Measurements from ENCODE around the gene ISG20L2. TPM values are rescaled to one million over a fixed set of nuclear protein-coding genes. Genes with fewer than 3 reads are reported as not detected.

Gene ISG20L2, protein sequence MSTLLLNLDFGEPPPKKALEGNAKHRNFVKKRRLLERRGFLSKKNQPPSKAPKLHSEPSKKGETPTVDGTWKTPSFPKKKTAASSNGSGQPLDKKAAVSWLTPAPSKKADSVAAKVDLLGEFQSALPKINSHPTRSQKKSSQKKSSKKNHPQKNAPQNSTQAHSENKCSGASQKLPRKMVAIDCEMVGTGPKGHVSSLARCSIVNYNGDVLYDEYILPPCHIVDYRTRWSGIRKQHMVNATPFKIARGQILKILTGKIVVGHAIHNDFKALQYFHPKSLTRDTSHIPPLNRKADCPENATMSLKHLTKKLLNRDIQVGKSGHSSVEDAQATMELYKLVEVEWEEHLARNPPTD
- total RNA-seq = 14.9 and 21.5 TPM in 2 replicates

GRCh38 chr1:156728599-156729462 lies at the start of gene ISG20L2:
TSS of gene ISG20L2 (minus strand) at chr1:156728766. CDS start at chr1:156727652, 1,114 bp downstream.

GRCh38 chr1:156767101-156767878 lies 38.7 kb upstream of the ISG20L2 start, which contains the start of gene PRCC:
TSS of gene PRCC (plus strand) at chr1:156767535. CDS start at chr1:156767772, 237 bp downstream.

GRCh38 chr1:156751451-156751756 lies 22.8 kb upstream of the ISG20L2 start, which contains the start of gene HDGF:
TSS of gene HDGF (minus strand) at chr1:156751675. CDS start at chr1:156751429, 246 bp downstream.

DNA sequence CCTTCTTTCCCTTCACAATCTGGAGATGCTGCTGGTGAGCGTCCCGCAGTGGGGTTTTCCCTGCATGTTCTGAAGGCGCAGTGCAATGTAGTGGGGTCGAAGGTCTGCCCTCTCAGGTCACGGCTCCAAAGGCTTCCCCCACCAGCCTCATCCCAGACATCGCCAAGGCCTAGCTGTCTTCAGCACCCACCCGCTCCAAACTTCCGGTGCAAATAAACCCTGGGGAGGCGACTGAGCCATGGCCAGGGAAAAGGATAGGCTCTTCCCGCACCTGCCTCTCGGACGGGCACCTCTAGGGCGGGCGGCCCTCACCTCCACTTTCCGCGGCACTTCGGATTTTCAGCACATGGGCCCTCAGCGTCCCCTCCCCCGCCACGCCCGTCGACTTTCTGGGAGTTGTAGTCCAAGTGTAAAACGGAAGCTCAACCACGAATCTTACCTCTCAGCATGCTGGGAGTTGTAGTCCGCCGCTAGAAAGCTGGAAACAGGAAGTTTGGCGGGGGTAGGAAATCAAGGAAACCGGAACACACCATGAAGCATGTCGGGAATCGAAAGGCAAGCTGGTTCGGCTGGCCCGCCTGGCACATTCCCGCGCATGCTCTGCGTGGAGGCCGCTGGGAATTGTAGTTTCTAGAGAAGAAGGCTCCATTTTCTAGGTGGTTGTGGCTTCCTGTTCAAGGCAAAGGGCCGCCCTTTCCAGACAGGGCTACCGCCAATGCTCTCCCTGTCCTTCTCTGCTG lies 12.3 kb upstream of the ISG20L2 start, which contains the start of gene MRPL24:
Gene MRPL24, minus strand, starts transcription at position 348 of the 740 bp plus-strand sequence. CDS start 2,384 bp downstream, outside the sequence.

GRCh38 chr1:156727926-156728598 lies 504 bp downstream of the ISG20L2 start, which contains the start of gene METTL25B:
TSS of gene METTL25B (plus strand) at chr1:156728469. CDS start at chr1:156729105, 636 bp downstream.

DNA sequence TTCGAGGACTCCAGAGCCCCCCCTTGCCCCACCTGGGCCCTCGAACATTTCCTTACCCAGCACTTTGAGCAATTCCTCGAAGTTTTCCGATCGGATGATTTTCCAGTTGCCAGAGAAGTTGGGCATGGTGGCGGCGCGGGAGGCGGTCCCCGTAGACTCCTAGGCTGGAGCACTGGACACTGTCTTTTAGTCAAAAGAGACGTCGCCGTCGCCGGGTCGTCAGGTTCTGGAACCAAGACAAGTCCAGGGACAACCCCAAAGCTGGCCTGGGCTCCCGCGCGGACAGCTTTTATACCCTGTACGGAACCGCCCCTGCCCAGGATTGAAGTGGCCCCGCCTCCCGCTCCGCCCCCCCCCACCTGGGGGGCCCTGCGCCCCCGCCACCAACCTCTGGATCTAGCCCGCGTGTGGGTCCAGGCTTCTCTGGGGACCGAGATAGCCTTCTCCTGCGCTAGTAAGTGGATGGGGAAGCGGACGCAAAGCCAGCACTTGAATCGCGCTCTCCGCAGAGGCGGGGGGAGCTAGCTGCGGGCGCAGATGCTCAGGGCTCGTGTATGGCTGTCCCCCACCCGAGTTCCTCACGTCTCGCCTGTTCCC lies 23.1 kb downstream of the ISG20L2 start, which contains the start of gene CRABP2:
Gene CRABP2, minus strand, starts transcription at position 263 of the 597 bp plus-strand sequence. Its CDS starts 137 bp downstream, at position 126.

DNA sequence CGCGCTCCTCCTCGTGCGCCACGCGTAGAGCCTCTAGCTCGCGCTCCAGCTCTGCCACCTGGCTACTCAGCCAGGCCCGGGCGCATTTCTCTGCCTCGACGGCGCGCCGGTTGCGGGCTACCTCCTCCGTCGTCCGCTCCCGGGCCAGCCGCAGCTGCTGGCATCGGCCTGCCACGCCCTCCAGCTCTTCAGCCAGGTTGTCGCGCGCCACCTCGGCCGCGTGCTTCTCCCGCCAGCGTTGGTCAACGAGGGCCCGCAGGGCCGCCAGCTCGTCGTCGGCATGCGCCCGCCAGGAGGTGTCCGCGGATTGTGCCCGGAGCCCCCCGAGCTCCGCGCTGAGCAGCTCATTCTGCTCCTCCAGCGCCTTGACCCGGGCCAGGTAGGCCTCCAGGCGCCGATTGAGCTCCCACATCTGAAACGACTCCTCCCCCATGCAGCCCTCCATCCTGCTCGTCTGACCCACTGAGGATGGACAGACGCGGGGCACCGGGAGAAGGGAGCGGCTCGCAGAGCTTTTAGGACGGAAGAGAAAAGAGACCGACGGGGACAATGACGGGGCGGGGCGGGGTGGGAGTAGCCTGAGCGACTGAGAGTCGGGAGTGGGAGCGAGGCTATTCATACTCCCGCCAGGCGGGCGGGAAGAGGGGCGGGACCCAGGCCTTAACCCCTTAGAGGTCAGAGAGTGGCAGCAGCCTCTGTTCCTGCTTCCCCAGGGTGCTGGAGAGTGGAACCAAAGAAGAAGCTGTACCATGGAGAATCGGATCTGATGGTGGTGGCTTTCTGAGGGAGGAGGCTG lies 51.5 kb downstream of the ISG20L2 start, which contains the start of gene NES:
Gene NES, minus strand, starts transcription at position 588 of the 796 bp plus-strand sequence. Its CDS starts 143 bp downstream, at position 445.

Other genes starting within 250 kb of the ISG20L2 start
- 15.8 and 27.2 TPM in 2 replicates for gene MEF2D, start 228.0 kb downstream of the ISG20L2 start, total RNA-seq
- 0.58 and 0.85 TPM in 2 replicates for gene IQGAP3, start 156.2 kb downstream of the ISG20L2 start, total RNA-seq
- gene TTC24, start 149.0 kb downstream of the ISG20L2 start, total RNA-seq = not detected in 2 replicates
- gene NAXE, start 137.0 kb downstream of the ISG20L2 start, total RNA-seq = 61.6 and 67.2 TPM in 2 replicates
- 8.4 and 13.9 TPM in 2 replicates for gene GPATCH4, start 127.3 kb downstream of the ISG20L2 start, total RNA-seq
- gene HAPLN2, start 109.4 kb downstream of the ISG20L2 start, total RNA-seq = not detected in 2 replicates
- not detected in 2 replicates for gene BCAN, start 86.6 kb downstream of the ISG20L2 start, total RNA-seq
- gene NES, start 51.4 kb downstream of the ISG20L2 start, total RNA-seq = 10.2 and 26.6 TPM in 2 replicates
- 58.3 and 150 TPM in 2 replicates for gene CRABP2, start 23.2 kb downstream of the ISG20L2 start, total RNA-seq
- 18.2 and 18.3 TPM in 2 replicates for gene METTL25B, start 297 bp downstream of the ISG20L2 start, total RNA-seq
- 52.3 and 57.1 TPM in 2 replicates for gene MRPL24, start 12.3 kb upstream of the ISG20L2 start, total RNA-seq
- 120 and 124 TPM in 2 replicates for gene HDGF, start 22.9 kb upstream of the ISG20L2 start, total RNA-seq
- 30.3 and 42.1 TPM in 2 replicates for gene PRCC, start 38.8 kb upstream of the ISG20L2 start, total RNA-seq
- gene SH2D2A, start 88.1 kb upstream of the ISG20L2 start, total RNA-seq = 0.23 TPM in 1 of 2 replicates, not detected in the other
- not detected in 2 replicates for gene INSRR, start 130.4 kb upstream of the ISG20L2 start, total RNA-seq
- gene NTRK1, start 132.1 kb upstream of the ISG20L2 start, total RNA-seq = not detected in 2 replicates
- gene PEAR1, start 165.0 kb upstream of the ISG20L2 start, total RNA-seq = 20.1 and 23.8 TPM in 2 replicates
- gene LRRC71, start 191.9 kb upstream of the ISG20L2 start, total RNA-seq = not detected in 2 replicates

All from pericardium fibroblast (primary cell).